GM21423 (cell line): ENCODE measurements around the gene TNS1.

Experiments
- ATAC-seq: cut with Tn5 transposase; IDR thresholded peaks from one replicate; pipeline ENCODE4 v1.9.1; 2021; ENCODE audit warnings: mild to moderate bottlenecking, moderate library complexity; ENCODE audit not compliant: unreplicated experiment

Gene TNS1

DNA sequence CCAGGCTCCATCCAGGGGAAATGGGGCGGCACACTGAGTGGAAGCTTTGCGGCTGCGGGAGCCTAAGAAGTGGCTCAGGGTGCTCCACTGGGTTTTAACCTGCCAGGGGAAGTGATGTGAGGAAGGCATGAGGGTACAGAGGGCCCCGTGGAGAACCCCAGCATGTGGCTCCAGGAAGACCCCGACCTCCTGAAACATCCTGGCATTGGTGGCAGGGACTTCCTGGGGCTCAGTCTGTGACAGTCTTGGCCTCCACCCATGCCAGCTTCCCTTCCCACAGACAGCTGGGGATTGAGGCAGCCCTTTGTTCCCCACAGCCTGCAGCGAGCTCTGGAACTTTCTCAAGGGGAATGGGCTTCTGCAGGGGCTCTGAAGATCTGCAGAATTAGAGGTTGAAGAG, 146.6 kb downstream of the TNS1 start:
- ATAC-seq = no peak

GRCh38 chr2:217854684-217855420, 147.9 kb downstream of the TNS1 start:
- no peak for ATAC-seq

- ATAC-seq = no peak
These were observed 148.8 kb downstream of the TNS1 start for GRCh38 chr2:217853961-217854360.

DNA sequence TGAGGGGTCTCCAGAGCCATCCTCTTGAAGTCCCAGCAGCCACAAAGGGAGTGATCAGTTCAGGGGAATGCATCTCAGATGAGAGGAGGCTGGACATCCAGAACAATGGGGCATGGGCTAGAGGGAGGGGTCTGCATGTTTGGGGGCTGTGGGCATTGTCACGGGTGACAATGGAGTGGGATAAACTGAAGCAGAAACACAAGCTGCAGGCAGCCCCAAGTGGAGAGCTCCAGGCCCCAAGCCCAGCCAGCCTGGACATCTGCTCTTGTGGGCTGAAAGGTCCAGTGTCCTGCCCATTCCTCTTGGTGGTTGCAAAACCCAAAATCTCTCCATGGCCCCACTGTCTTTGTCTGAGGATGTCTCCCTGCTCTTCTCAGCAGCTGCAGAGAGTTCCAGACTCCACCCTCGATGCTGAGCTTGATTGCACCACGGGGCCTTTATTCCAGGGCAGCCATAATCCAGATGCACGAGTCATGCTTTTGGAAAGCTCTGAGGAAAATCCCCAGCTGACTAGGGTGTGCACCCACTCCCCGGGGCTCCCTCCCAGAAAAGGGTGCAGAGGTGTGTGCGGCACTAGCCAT, 149.4 kb downstream of the TNS1 start:
- no peak for ATAC-seq

- no peak for ATAC-seq
These were observed 150.1 kb downstream of the TNS1 start for GRCh38 chr2:217852555-217853211.

GRCh38 chr2:217851191-217852020, 151.4 kb downstream of the TNS1 start:
- ATAC-seq = no peak

DNA sequence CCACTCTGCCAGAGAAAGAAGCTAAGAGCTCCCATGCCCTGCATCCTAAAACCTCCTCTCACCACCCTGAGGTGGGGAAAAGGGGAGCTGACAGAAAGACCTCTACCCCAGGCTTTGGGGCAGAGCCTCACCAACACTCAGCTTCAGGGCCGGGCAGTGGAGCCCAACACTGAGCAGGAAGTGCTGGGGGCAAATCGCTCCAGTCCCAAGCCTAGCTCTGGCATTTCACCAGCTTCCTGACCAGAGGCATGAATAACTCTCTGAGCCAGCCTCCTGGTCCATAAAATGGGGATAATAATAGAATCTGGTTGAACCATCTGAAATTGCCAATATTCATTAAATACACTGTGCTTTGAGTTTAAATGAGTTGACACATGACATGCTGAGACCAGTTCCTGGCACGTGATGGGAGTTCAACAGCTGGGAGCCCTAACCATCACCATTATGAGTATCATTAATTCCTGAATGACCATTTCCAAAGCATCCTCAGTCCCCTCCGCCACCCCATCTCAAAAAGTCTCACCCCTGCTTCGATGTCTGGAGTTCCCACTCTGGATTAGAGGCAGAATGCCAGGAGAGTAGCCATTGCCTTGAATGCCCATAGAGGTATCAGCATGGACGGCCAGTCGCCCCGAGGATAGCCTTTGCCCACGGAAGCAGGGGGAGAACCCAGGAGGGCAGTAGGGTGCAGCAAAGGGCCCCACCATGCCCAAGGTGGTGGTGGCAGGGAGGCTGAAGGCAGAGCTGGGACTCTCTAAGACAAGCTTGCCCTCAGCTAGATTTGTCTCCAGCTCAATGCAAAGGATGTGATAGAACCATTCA, 153.4 kb downstream of the TNS1 start:
- no peak for ATAC-seq

GRCh38 chr2:217848351-217848957, 154.3 kb downstream of the TNS1 start:
- no peak for ATAC-seq

GRCh38 chr2:217847552-217848350, 155.0 kb downstream of the TNS1 start:
- ATAC-seq = no peak

DNA sequence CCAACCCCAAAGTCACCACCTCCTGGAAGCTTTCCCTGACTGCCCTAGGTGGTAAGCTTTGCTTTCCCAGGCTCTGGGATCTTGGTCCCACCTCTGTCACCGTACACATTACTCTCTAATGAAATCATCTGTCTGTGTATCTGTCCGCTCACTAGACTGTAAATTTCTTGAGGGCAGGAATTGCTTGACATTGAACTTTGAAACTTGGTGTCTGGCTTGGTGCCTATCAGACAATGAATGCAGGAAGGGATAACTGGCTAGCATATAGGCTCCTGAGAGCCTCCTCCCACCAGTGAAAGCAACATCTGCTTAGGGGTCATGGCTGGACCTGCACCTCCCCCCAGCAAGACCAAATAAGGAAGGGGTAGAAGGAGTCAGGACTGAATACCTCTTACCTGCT, 155.7 kb downstream of the TNS1 start:
- no peak for ATAC-seq

GRCh38 chr2:217846321-217846743, 156.5 kb downstream of the TNS1 start:
- no peak for ATAC-seq

DNA sequence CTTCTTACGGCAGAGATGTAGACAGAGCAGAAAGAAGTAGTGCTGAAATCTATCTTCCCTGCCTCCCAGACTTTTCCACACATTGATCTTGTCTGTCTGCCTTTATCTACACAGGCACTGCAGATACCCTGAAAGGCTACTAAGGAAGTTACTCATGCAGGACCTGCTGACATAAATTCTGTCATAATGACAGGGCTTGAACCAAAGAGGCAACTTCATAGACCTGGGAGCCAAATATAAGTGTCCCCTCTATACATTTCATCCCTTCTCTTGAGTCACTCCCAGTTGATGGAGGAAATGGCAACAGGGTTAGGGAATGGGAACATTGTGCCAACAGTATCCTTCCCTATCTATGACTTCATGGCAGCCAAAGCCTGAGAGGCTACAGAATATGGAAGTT, 157.5 kb downstream of the TNS1 start:
- no peak for ATAC-seq

DNA sequence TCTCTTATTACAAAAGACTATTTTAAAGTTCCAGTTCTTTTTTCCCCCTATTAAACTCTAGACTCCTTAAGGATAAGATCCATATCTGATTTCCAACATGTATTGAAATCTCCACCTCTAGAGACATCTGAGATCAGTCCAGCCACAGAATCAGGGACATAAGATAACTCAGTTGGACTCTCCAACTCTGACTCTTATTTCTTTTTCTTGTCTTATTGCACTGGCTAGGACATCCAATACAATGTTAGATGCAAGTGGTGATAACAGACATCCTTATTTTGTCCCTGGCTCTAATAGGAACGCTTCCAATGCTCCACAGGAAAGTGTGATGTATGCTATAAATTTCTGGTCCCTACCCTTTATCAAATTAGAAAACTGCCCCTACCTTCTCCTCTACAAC, 158.1 kb downstream of the TNS1 start:
- no peak for ATAC-seq

DNA sequence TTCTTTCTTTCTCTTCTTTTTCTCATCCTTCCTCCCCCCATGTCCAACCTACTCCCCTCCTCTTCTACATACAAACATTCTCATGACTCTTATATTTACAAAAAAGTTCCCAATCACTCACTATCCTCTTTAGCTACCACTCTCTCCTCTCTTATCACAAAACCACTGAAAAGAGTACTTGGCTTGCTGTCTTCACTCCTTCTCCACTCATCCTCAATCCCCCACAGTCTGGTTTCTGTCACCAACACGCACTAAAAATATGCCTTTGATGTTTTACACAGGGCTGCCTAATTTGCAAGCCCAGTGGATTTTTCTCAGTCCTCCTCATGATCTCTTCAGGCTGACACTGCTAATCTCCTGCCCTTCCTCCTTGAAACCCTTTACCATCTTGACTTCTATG, 159.5 kb downstream of the TNS1 start:
- ATAC-seq = no peak

DNA sequence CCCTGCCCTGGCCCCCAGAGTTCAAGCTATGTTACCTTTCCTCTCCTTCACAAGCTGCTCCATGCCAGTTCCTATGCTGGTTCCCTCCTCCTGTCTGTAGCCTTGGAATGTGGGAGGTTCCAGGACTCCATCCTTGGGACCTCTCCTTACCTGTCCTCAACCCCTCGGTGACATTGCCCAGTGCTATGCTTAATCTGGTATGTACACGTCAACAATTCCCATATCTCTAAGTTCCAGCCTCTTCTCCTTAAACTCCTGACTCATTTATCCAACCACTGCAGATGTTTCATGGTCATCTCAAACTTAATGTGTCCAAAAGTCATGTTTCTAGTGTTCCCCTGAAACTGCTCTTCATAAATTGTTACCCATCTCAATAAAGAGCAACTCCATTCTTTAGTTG, 160.8 kb downstream of the TNS1 start:
- no peak for ATAC-seq

DNA sequence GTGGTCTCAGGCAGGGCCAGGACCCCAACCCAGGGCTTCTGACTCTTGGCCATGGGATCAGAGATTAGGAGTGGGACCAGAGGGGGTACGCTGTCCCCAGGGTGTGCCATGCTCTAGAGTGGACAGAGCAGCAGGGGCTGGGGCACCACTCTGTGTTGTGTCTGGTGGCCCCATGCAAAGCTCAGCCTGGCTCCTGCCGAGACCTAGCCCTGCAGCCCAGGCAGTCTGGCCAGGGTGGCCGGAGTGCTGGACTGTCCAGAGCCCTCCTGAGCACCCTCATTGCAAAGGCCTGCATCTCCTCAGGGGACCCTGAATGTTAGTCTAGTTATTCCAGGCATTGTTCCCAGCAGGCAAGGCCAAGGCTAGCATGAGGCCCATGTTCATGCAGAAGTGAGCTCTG, 162.3 kb downstream of the TNS1 start:
- no peak for ATAC-seq

DNA sequence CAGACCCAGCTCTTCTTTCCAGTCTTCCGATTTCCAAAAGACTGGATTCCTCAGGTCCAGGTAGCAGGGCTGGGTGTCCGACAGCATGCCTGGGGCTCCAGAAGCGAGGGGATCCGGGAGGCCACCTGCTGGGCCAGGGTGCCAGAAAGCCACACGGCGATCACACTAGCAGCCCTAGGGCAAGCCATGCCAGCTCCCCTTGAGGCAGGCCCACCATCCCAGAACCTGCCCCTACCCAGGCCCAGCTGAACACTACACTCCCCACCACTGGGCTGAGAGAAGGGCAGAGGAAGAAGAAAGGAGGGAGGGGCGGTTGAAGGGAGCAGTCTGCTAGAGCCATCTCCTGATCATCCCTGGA, 163.1 kb downstream of the TNS1 start:
- no peak for ATAC-seq

DNA sequence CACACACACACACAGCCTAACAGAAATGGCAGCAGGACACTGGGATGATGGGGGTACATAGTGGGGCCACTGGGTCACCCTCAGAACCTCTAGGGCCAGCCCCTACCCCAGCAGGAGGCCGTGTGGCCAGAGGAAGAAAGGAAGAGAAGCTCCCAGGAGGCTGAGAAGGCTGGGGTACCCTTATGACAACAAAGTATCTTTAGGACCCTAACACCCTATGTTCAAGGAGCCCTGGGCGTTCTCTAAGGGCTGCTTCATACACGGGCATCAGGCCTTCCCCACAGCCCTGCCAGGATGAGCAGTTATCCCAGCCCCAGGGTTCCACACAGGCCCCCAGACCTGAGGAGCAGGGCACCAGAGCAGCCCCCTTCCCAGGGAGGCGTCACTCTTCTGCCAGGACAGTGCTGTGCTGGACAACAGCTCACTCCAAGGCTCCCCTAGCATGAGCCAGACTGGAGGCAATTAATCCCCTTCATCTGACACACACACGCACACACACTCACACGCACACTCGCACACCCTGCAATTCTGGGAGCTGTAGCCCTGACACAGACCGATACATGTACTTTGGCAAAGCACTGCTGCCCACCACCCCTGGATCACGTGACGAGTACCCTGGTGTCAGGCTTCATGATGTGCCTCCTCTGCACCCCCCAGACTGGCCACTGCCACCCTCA, 163.6 kb downstream of the TNS1 start:
- ATAC-seq = no peak

- ATAC-seq = no peak
These were observed 164.4 kb downstream of the TNS1 start for GRCh38 chr2:217838409-217838831.
